NCI-H1694 (cell line): ENCODE results near the gene EXOSC6.
A peak's percentile ranks its signal among the peaks of the same experiment; 100 is the strongest.
"Not testable (repeated sequence)": the region's sequence is repeated elsewhere in the genome, so short reads cannot be mapped to it uniquely, and the experiment has no call there.

Source experiments
- DNase-seq: peaks from one replicate; lab custom pipeline; 2025; lab: John Stamatoyannopoulos, UW

EXOSC6 gene

DNA sequence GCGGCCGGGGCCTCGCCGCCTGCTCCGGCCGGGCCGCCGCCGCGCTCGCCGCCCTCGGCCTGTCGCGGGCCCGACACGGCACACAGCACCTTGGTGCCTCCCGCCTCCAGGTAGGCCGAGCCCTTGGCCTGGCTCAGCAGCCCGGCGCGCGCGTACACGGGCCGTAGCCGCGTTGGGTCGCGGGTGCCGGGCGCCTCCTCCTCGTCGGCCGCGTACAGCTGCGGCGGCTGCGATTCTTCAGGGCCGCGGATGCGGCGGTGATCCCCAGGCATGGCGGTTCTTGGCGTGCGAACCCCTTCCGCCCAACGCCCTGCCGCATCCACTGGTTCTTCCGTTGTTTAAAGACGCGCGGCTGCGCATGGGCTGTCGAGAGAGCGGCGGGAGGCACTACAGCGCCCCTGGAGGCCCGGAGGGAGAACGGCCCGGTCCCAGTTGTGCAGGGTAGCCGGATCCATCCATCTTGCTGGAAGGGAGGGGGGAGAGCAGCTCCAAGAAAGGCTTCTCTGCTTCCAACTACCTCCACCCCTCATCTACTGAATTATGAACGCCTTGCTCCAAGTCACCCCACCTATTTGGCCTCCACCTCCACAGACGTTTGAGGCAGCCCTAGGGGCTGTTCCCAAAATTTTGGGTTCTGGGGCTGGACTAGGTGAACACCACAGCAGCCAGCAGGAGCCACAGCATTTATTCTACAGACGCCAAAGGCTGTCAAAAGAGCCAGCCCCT, at the start of gene EXOSC6:
TSS of gene EXOSC6 (minus strand) at position 312 of the 726 bp plus-strand sequence. CDS start at position 272, 40 bp downstream.
- DNase-seq = peak; percentile 76

DNA sequence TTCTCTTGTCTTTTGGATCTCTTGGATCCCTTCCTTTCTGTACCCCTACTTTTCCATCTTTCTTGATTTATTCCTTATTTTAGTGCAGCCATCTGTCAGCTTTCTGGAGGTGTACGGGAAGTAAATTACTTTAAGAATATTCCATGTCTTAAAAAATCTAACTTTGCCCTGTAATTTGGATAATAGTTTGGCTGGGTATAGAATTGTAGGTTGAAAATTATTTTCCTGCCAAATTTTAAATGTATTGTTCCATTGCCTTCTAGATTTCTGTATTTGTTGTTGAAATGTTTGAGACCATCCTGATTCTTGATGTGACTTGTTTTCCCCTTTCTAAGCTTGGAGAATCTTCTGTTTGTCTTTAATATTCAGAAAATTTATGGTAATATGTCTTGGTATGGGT, 49.4 kb upstream of the EXOSC6 start:
- DNase-seq = no peak

- DNase-seq = peak; percentile 32
Measured at GRCh38 chr16:70298988-70299938, 47.5 kb upstream of the EXOSC6 start, which contains the start of gene DDX19B. Gene DDX19B, plus strand, starts transcription at chr16:70299186. Its CDS starts 112 bp downstream, at chr16:70299298.

DNA sequence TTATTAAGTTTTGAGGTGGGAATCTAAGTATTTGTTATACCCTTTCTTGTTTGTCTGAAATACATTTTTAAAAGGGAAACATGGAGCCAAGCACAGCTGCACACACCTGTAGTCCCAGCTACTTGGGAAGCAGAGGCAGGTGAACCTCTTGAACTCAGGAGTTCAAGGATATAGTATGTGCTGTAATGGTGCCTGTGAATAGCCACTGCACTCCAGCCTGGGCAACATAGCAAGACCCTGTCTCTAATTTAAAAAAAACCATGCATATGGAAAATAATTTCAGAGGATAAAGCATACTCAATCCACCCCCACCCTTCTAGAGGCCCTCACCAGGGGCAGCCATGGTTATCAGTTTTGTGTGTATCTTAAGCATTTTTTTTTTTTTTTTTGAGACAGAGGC, 43.9 kb upstream of the EXOSC6 start:
- DNase-seq = no peak

DNA sequence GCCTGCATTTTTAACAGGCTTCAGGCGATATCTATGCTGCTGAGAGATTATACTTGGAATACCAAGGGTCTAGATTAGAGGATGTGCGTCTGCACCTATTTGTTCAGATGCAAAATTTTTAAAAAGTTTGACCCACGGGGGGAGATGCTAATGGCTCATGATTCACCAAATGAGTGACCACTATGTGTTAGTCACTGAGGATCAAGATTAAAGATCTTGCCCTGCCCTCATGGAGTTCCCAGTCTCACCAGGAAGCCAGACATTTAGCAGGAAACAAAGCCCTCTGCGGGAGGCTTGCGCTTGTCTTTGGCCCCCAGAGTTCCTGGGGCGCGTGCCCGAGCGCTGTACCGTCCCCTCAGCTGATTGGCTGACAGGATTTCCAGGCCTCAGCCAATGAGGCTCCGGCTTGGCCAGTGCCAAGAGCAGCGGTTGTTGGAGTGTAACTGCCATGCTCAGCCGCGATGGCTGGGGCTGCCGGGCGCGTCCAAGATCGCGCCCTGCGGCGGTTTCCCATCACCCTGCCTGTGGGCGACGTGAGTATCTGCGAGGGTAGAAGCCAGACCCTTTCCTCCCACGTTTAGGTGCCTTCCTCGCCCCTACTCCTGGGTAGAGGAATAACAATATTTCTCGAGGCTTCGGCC, 42.8 kb upstream of the EXOSC6 start:
- DNase-seq = no peak

GRCh38 chr16:70292148-70292547, 40.4 kb upstream of the EXOSC6 start:
- not testable (repeated sequence) for DNase-seq

GRCh38 chr16:70290949-70291519, 39.3 kb upstream of the EXOSC6 start:
- no peak for DNase-seq

DNA sequence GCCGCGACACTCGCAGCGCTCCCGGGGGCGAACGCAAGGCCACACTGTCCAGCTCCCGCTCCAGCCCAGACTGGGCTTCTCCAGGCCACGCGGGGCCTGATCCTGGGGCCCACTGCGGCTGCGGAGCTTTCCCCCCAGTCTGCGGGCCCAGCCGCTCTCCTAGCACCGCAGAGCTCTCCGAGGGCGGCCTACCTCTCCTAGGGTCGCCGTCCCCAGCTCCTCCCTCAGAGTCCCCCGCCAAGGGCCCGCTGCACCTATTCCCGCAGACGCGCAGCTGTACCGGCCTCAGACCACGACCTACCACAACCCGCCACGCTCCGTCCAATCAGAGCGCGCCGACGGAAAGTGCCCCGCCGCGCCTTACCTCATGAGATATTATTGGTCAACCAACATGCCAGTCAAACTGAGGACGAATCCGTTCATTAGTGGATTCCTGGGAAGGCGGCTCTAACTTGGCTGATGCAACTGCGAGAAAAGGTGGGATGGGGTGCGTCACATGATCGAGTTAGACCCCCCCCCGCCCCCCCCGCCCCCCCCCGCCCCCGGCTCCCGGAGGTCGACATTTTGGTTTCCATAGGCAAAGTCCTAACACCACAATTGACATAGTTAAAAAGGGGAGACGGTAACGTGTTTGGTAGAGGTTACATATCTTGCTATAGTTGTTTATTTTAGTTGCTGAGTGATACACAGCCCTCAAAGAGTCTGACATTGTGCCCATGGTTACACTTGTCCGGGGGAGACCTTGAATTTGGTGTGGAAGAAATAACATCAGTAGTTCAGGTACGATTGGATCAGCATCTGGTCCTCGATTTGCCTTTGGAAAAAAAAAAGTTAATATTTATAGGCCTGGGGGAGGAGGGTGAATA, 37.7 kb upstream of the EXOSC6 start, which contains the start of gene AARS1:
TSS of gene AARS1 (minus strand) at position 278 of the 866 bp plus-strand sequence. CDS start 6,743 bp downstream, outside the sequence.
- DNase-seq = peak; percentile 97

GRCh38 chr16:70287304-70287971, 35.7 kb upstream of the EXOSC6 start:
- not testable (repeated sequence) for DNase-seq

- DNase-seq = no peak
Measured at GRCh38 chr16:70276392-70276791, 24.7 kb upstream of the EXOSC6 start.

- no peak for DNase-seq
Measured at GRCh38 chr16:70271696-70272095, 20.0 kb upstream of the EXOSC6 start.

GRCh38 chr16:70270176-70270575, 18.4 kb upstream of the EXOSC6 start:
- DNase-seq = no peak

GRCh38 chr16:70269471-70269870, 17.7 kb upstream of the EXOSC6 start:
- DNase-seq = no peak

- not testable (repeated sequence) for DNase-seq
Measured at GRCh38 chr16:70267922-70268321, 16.2 kb upstream of the EXOSC6 start.

GRCh38 chr16:70267516-70267915, 15.8 kb upstream of the EXOSC6 start:
- DNase-seq = peak; percentile 19

DNA sequence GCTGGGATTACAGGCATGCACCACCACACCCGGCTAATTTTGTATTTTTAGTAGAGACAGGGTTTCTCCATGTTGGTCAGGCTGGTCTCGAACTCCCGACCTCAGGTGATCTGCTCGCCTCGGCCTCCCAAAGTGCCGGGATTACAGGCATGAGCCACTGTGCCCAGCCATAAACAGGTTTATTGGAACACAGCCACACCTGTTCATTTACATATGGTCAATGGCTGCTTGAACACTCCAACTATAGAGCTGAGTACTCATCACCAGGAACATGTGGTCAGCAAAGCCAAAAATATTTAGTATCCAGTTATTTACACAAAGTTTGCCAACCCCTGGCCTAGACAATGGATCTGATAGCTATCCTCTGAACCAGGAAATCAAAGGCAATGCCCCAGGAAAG, 8.2 kb upstream of the EXOSC6 start:
- DNase-seq = not testable (repeated sequence)

- no peak for DNase-seq
Measured at GRCh38 chr16:70258946-70259345, 7.2 kb upstream of the EXOSC6 start.

GRCh38 chr16:70258065-70258464, 6.3 kb upstream of the EXOSC6 start:
- no peak for DNase-seq

- DNase-seq = no peak
Measured at GRCh38 chr16:70257391-70257790, 5.7 kb upstream of the EXOSC6 start.

DNA sequence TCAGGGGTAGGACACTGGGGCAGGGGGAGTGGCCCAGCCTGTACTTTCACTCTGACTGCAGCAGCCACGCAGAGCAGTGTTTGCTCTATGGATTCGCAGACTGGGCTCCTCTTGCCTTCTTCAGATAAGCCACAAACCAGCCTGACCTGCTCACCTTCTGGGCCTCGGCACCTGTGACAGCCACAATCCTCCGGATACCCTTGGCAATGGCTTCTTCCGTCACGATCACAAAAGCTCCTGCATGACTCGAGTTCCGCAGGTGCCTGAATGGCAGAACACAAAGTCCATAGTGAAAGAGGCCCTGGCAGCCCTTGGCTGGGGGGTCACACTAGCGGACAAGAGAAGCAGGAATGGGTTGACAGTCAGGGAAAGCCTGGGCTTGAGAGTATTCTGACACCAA, 3.8 kb upstream of the EXOSC6 start:
- no peak for DNase-seq
